ENCODE results near the gene SIDT2. TPM values are rescaled to one million over a fixed set of nuclear protein-coding genes. Genes with fewer than 3 reads are reported as not detected.

SIDT2 gene
- total RNA-seq, 1 experiment from 2014 or later, result 13.0 TPM

Other genes with a start within 250 kb of the SIDT2 start
- 6.4 and 9.3 TPM in 2 replicates for gene SIK3, start 80.3 kb upstream of the SIDT2 start, total RNA-seq (2014; rRNA removed; shearing (Covaris generic))
- 123 and 125 TPM in 2 replicates for gene PAFAH1B2, start 34.5 kb upstream of the SIDT2 start, total RNA-seq (2014; rRNA removed; shearing (Covaris generic))
- 319 and 359 TPM in 2 replicates for gene TAGLN, start 20.6 kb downstream of the SIDT2 start, total RNA-seq (2014; rRNA removed; shearing (Covaris generic))
- gene PCSK7, start 53.3 kb downstream of the SIDT2 start, total RNA-seq (2014; rRNA removed; shearing (Covaris generic)), result 31.4 and 33.0 TPM in 2 replicates
- gene RNF214, start 53.9 kb downstream of the SIDT2 start, total RNA-seq (2014; rRNA removed; shearing (Covaris generic)), result 7.1 and 7.2 TPM in 2 replicates
- 1.7 and 6.8 TPM in 2 replicates for gene BACE1-AS, start 112.6 kb downstream of the SIDT2 start, total RNA-seq (2014; rRNA removed; shearing (Covaris generic))
- gene BACE1, start 137.5 kb downstream of the SIDT2 start, total RNA-seq (2014; rRNA removed; shearing (Covaris generic)), result 27.5 and 32.3 TPM in 2 replicates
- gene CEP164, start 149.1 kb downstream of the SIDT2 start, total RNA-seq (2014; rRNA removed; shearing (Covaris generic)), result 20.7 and 30.1 TPM in 2 replicates

Measured in RPMI7951 (cell line).